HFFc6 (cell line): ENCODE measurements around the gene FOXC1. TPM values are rescaled to one million over a fixed set of nuclear protein-coding genes. Genes with fewer than 3 reads are reported as not detected.
A peak's percentile ranks its signal among the peaks of the same experiment; 100 is the strongest.

Source experiments
- DNase-seq: peaks from one replicate; pipeline ENCODE4 v3.0.0-alpha.2; 2018
- H3K27ac Mint-ChIP-seq: 2 replicates; pipeline ENCODE4 v1.8.0; 2020; ENCODE audit warnings: mild to moderate bottlenecking, mixed read lengths
- H3K27me3 Mint-ChIP-seq: 2 replicates; pipeline ENCODE4 v1.8.0; 2021; ENCODE audit warnings: mild to moderate bottlenecking, moderate library complexity, mixed read lengths; ENCODE audit not compliant: insufficient read depth
- H3K36me3 Mint-ChIP-seq: 2 replicates; pipeline ENCODE4 v1.8.0; 2021; ENCODE audit warnings: low read depth, mixed read lengths
- H3K4me1 Mint-ChIP-seq: 2 replicates; pipeline ENCODE4 v1.8.0; 2020; ENCODE audit warnings: low read depth, mixed read lengths
- H3K4me3 Mint-ChIP-seq: 2 replicates; pipeline ENCODE4 v1.8.0; 2020; ENCODE audit warnings: mild to moderate bottlenecking, moderate library complexity, mixed read lengths
- H3K9me3 Mint-ChIP-seq: 2 replicates; pipeline ENCODE4 v1.8.0; 2020; ENCODE audit warnings: mild to moderate bottlenecking, mixed read lengths
- CTCF ChIP-seq: fragments of 200-600 bp; sonication (generic); IDR thresholded peaks from 2 replicates; pipeline ENCODE4 v1.5.0; 2021; ENCODE audit warnings: antibody characterized with exemption, mild to moderate bottlenecking
- total RNA-seq, 6 experiments: library from RNA; stranded (reverse); fragmentation: NEBNext Ultra II Directional; extraction: Animal tissue kit (Norgen Biotek cat#: 25700); gene quantifications; 2 replicates in 1 of 6; 3 replicates in 5 of 6; pipeline ENCODE4 v1.2.3, GENCODE V29; 2021

FOXC1 gene
- total RNA-seq, 6 experiments from 2014 or later: 15.8 to 18.0 (median 16.9) TPM

- H3K9me3 Mint-ChIP-seq: no peaks in the 10 kb centered on the region
- H3K27me3 Mint-ChIP-seq: peaks cover 43% of the 10 kb centered on the region
- no peak overlapping the region for H3K27ac Mint-ChIP-seq
- no peak for DNase-seq
- no peak for TF ChIP-seq CTCF
- H3K36me3 Mint-ChIP-seq: peaks cover 16% of the 10 kb centered on the region
- H3K4me3 Mint-ChIP-seq: peak overlapping the region; percentile 71
- peaks cover 36% of the 10 kb centered on the region for H3K4me1 Mint-ChIP-seq
Measured at GRCh38 chr6:1605004-1605892, 4.5 kb upstream of the FOXC1 start.

- peaks cover 36% of the 10 kb centered on the region for H3K4me1 Mint-ChIP-seq
- no peak for DNase-seq
- peak overlapping the region; percentile 71 for H3K4me3 Mint-ChIP-seq
- no peaks in the 10 kb centered on the region for H3K9me3 Mint-ChIP-seq
- peaks cover 16% of the 10 kb centered on the region for H3K36me3 Mint-ChIP-seq
- TF ChIP-seq CTCF: no peak
- H3K27ac Mint-ChIP-seq: no peak overlapping the region
- peaks cover 43% of the 10 kb centered on the region for H3K27me3 Mint-ChIP-seq
Measured at GRCh38 chr6:1605893-1606779, 3.6 kb upstream of the FOXC1 start.

GRCh38 chr6:1606780-1607515 lies 2.8 kb upstream of the FOXC1 start:
- Mint-ChIP-seq H3K27ac (no peak overlapping the region), H3K4me1 (peaks cover 38% of the 10 kb centered on the region), H3K9me3 (no peaks in the 10 kb centered on the region), H3K36me3 (peaks cover 18% of the 10 kb centered on the region), H3K27me3 (peaks cover 42% of the 10 kb centered on the region), H3K4me3 (peak overlapping the region; percentile 55; the same call in 1 of the 2 replicates)
- no peak for TF ChIP-seq CTCF
- DNase-seq: no peak

- Mint-ChIP-seq H3K4me3 (peak overlapping the region; percentile 55), H3K27me3 (peaks cover 38% of the 10 kb centered on the region), H3K36me3 (peaks cover 26% of the 10 kb centered on the region), H3K27ac (no peak overlapping the region), H3K4me1 (peaks cover 45% of the 10 kb centered on the region), H3K9me3 (no peaks in the 10 kb centered on the region)
- no peak for TF ChIP-seq CTCF
- DNase-seq: no peak
Measured at GRCh38 chr6:1607516-1608221, 2.0 kb upstream of the FOXC1 start.
